ENCODE measurements around the gene MEFV. TPM values are rescaled to one million over a fixed set of nuclear protein-coding genes. Genes with fewer than 3 reads are reported as not detected.

The MEFV gene
- total and polyA plus RNA-seq, 10 of the 15 experiments (the other 5 are each of a cell fraction or from before 2014, with no cell fraction given): 0.03 to 0.11 (median 0.09) TPM; not detected in 5

- Histone ChIP-seq H3K79me2 (ENCODE audit: control insufficient read depth, insufficient read depth, low read length) (no peaks in the 10 kb centered on the region), H3K4me3 (no peak overlapping the region), H3K9me3 (replicated peaks; ENCODE audit: control insufficient read depth, insufficient read depth, low read length) (no peaks in the 10 kb centered on the region), H4K20me1 (ENCODE audit: control insufficient read depth, insufficient read depth) (no peaks in the 10 kb centered on the region), H3K4me1 (ENCODE audit: control insufficient read depth, insufficient read depth, low read length) (no peaks in the 10 kb centered on the region), H3K27ac (ENCODE audit: control insufficient read depth, insufficient read depth) (no peak overlapping the region), H3K36me3 (ENCODE audit: control insufficient read depth in 2 of 2, insufficient read depth in 2 of 2, low read length in 1 of 2) (no peaks in the 10 kb centered on the region), H3K4me2 (ENCODE audit: control insufficient read depth, insufficient read depth) (no peak overlapping the region), H3K27me3 (replicated peaks in 1 of 2; ENCODE audit: control insufficient read depth in 2 of 2, insufficient read depth in 2 of 2, low read length in 1 of 2) (no peaks in the 10 kb centered on the region; a peak in 1 of 4 replicates), H2AFZ (ENCODE audit: control insufficient read depth, low read depth, low read length) (no peak overlapping the region), H3K9ac (ENCODE audit: control insufficient read depth, insufficient read depth, low read length) (no peak overlapping the region)
- POLR2A ChIA-PET: no interaction called here
- no peak for FAIRE-seq
- CTCF ChIA-PET: no interaction called here
- intact Hi-C loops (cut with micrococcal nuclease; ENCODE audit: unreplicated experiment) (no loop called here), in situ Hi-C loops (cut with MboI) (no loop called here)
- RAD21 ChIA-PET (ENCODE audit: unreplicated experiment): no interaction called here
- no TSS peak for BruUV-seq (replicated peaks)
- SMC1A ChIA-PET (ENCODE audit: uncharacterized antibody, unreplicated experiment): no interaction called here
- ATAC-seq: no peak
- 59% methylated on average over 14 of the region's 14 CpGs for WGBS (ENCODE audit: insufficient coverage, insufficient replicate concordance, low lambda C conversion rate, missing lambda C conversion rate)
- no peak for DNase-seq (ENCODE audit: low read depth, low spot score)
- TF ChIP-seq TCF12 (IDR thresholded peaks at IDR 0.05; ENCODE audit: low read depth, low read length) (no peak), HDAC2 (IDR thresholded peaks at IDR 0.05) (no peak), BCLAF1 (IDR thresholded peaks at IDR 0.05) (no peak), ZBED1 (IDR thresholded peaks at IDR 0.05; ENCODE audit: borderline replicate concordance) (no peak), BRCA1 (IDR thresholded peaks at IDR 0.05; ENCODE audit: low read depth, low read length) (no peak), KAT2A (conservative IDR thresholded peaks at IDR 0.05; ENCODE audit: control insufficient read depth, low read depth, low read length) (no peak), EZH2 (IDR thresholded peaks at IDR 0.05; ENCODE audit: borderline replicate concordance, control insufficient read depth, low read depth, low read length) (no peak), CHD1 (IDR thresholded peaks at IDR 0.05; ENCODE audit: low read depth, low read length) (no peak), ZSCAN29 (IDR thresholded peaks at IDR 0.05) (no peak)
These were observed 7.0 kb downstream of the MEFV start for GRCh38 chr16:3249451-3249850.
